K562 (cell line): ENCODE results near the gene UBA52. TPM values are rescaled to one million over a fixed set of nuclear protein-coding genes. Genes with fewer than 3 reads are reported as not detected.
A peak's percentile ranks its signal among the peaks of the same experiment; 100 is the strongest.

Experiments used
- ATAC-seq: fragments of 200-7000 bp; cut with Tn5 transposase; 3 replicates; pipeline ENCODE4 v1.9.1; 2020; ENCODE audit warnings: moderate library complexity
- BruUV-seq: library from RNA; stranded (reverse); fragments of 400-500 nt; replicated peaks from 2 replicates; lab custom pipeline; 2021; lab: Mats Ljungman, UMichigan
- CTCF ChIA-PET: fragments of 300-600 bp; formaldehyde crosslinking; extraction: SDS; loops from one replicate; lab custom pipeline; 2021; ENCODE audit warnings: low intra/inter-chr PET ratio; lab: Yijun Ruan, JAX
- POLR2A ChIA-PET: fragments of 300-600, 350-650 bp; sonication (Branson Sonifier 250); formaldehyde crosslinking; extraction: SDS; loops from one replicate; lab custom pipeline; 2021; ENCODE audit warnings: antibody characterized with exemption, inconsistent platforms; lab: Yijun Ruan, JAX
- DNase-seq, 4 experiments: peaks; one replicate each; pipeline versions ENCODE4 v3.0.0 to v3.0.0-alpha.2; 2011 to 2018; ENCODE audit warnings: low spot score in 3 of 4, mixed read lengths in 3 of 4; ENCODE audit errors: extremely low read depth in 1 of 4
- FAIRE-seq: peaks from 2 replicates; lab custom pipeline; 2011; peaks lifted over from hg19 to GRCh38; lab: Jason Lieb, UNC
- H2AFZ ChIP-seq: 2 replicates; pipeline ENCODE4 v1.6.0; 2011; ENCODE audit warnings: low read depth, low read length, control low read depth, inconsistent platforms
- H3K27ac ChIP-seq: fragments of 200-600 bp; 3 replicates; pipeline ENCODE4 v1.8.0; 2011; ENCODE audit warnings: low read depth, mild to moderate bottlenecking, control low read depth, inconsistent platforms, low read length, moderate library complexity, mixed read lengths; ENCODE audit errors: extremely low read depth
- H3K27me3 ChIP-seq, 2 experiments: fragments of 300-600 bp in 1 of 2; 2 replicates in 1 of 2; 3 replicates in 1 of 2; pipeline versions ENCODE4 v1.6.0 to v1.8.0; 2011; ENCODE audit warnings: inconsistent platforms in 2 of 2, low read length in 2 of 2, mild to moderate bottlenecking in 1 of 2, mixed read lengths in 1 of 2, moderate library complexity in 1 of 2; ENCODE audit not compliant: control insufficient read depth in 2 of 2, insufficient read depth in 2 of 2
- H3K36me3 ChIP-seq: fragments of 300-600 bp; 3 replicates; pipeline ENCODE4 v1.8.0; 2011; ENCODE audit warnings: mild to moderate bottlenecking, low read length, inconsistent platforms; ENCODE audit not compliant: control insufficient read depth, insufficient read depth
- H3K4me1 ChIP-seq, 2 experiments: fragments of 200-600 bp in 1 of 2; replicated peaks in 1 of 2; 2 replicates in 1 of 2; 3 replicates in 1 of 2; pipeline versions ENCODE4 v1.5.1 to v1.8.0; 2011; ENCODE audit warnings: inconsistent platforms in 2 of 2, low read length in 2 of 2, mild to moderate bottlenecking in 1 of 2, mixed read lengths in 1 of 2, moderate library complexity in 1 of 2; ENCODE audit not compliant: control insufficient read depth in 2 of 2, insufficient read depth in 2 of 2
- H3K4me2 ChIP-seq: 2 replicates; pipeline ENCODE4 v1.6.1; 2011; ENCODE audit warnings: low read length, control low read depth, inconsistent platforms, mixed read lengths; ENCODE audit not compliant: insufficient read depth
- H3K4me3 ChIP-seq: fragments of 200-600 bp; sonication (generic), shearing (Covaris generic); 2 replicates; pipeline ENCODE4 v1.5.1; 2016; ENCODE audit warnings: control low read depth, inconsistent platforms
- H3K79me2 ChIP-seq: fragments of 200-600 bp; 3 replicates; pipeline ENCODE4 v1.8.0; 2011; ENCODE audit warnings: low read length, inconsistent platforms; ENCODE audit not compliant: control insufficient read depth, insufficient read depth
- H3K9ac ChIP-seq, 2 experiments: 2 replicates each; pipeline versions ENCODE4 v1.6.0 to v1.6.1; 2011; ENCODE audit warnings: low read depth in 2 of 2, low read length in 2 of 2, control low read depth in 1 of 2, inconsistent platforms in 1 of 2, mild to moderate bottlenecking in 1 of 2, mixed read lengths in 1 of 2; ENCODE audit not compliant: insufficient read depth in 1 of 2
- H3K9me1 ChIP-seq: one replicate; pipeline ENCODE4 v1.6.0; 2011; ENCODE audit warnings: inconsistent platforms, mild to moderate bottlenecking, low read length, moderate library complexity; ENCODE audit not compliant: control insufficient read depth, insufficient read depth
- H3K9me3 ChIP-seq: replicated peaks from 2 replicates; pipeline ENCODE4 v1.5.1; 2011; ENCODE audit warnings: low read depth, low read length, inconsistent platforms; ENCODE audit not compliant: control insufficient read depth, insufficient read depth
- H4K20me1 ChIP-seq: replicated peaks from 2 replicates; pipeline ENCODE4 v1.6.1; 2011; ENCODE audit warnings: low read length, inconsistent platforms, mixed read lengths; ENCODE audit not compliant: control insufficient read depth, insufficient read depth
- CBX2 ChIP-seq: fragments of 200-600 bp; sonication (generic); IDR thresholded peaks from one replicate; pipeline ENCODE4 v1.6.1; 2012; ENCODE audit warnings: mild to moderate bottlenecking, low read length, inconsistent platforms; ENCODE audit not compliant: insufficient read depth, poor library complexity, severe bottlenecking
- CBX5 ChIP-seq: IDR thresholded peaks from 2 replicates; pipeline ENCODE4 v1.6.1; 2014; ENCODE audit warnings: low read depth, borderline replicate concordance
- EHMT2 ChIP-seq: fragments of 450-650 bp; IDR thresholded peaks from 2 replicates; pipeline ENCODE4 v1.6.1; 2018; ENCODE audit warnings: antibody characterized with exemption
- GTF2F1 ChIP-seq: IDR thresholded peaks from 2 replicates; pipeline ENCODE4 v1.6.1; 2011; ENCODE audit warnings: low read depth, low read length, improper control_type of control experiment
- HDAC1 ChIP-seq, 2 experiments: fragments of 450-650 bp; IDR thresholded peaks; 2 replicates each; pipeline ENCODE4 v1.6.1; 2016 to 2017; ENCODE audit warnings: inconsistent platforms in 1 of 2, mild to moderate bottlenecking in 1 of 2, moderate library complexity in 1 of 2
- ZBTB7A ChIP-seq: IDR thresholded peaks from 2 replicates; pipeline ENCODE4 v1.6.1; 2011; ENCODE audit warnings: low read depth, mild to moderate bottlenecking, low read length, moderate library complexity, borderline replicate concordance; ENCODE audit not compliant: control insufficient read depth
- ZNF124 ChIP-seq: sonication (generic); formaldehyde crosslinking; IDR thresholded peaks from 2 replicates; pipeline ENCODE4 v1.8.1; 2022; ENCODE audit warnings: missing genetic modification reagents
- WGBS: fragments of 100-300 bp; shearing (Covaris generic); methylation state at CpG from one replicate; pipeline ENCODE4 v1.1.6; 2016; ENCODE audit warnings: low coverage, mixed read lengths; ENCODE audit not compliant: insufficient coverage; ENCODE audit errors: missing lambda C conversion rate; 5-methylcytosine and 5-hydroxymethylcytosine counted together
- in situ Hi-C: fragments of 300-500 bp; cut with MboI; formaldehyde crosslinking; loops from 4 replicates; pipeline ENCODE4 v1.15.0; 2018; ENCODE audit warnings: inconsistent platforms, mixed read lengths
- intact Hi-C: fragments of 100-400 bp; cut with micrococcal nuclease; formaldehyde crosslinking; loops from 2 replicates; pipeline ENCODE4 v1.14.2; 2022
- polyA plus RNA-seq, 8 experiments: library from polyadenylated mRNA; depleted of rRNA in 4 of 8; stranded (reverse) in 5 of 8; unstranded in 3 of 8; fragments of >200 nt; fragmentation: Nextera tagmentation in 2 of 8; fragmentation: Illumina TruSeq in 1 of 8; extraction: Ambion mirVana in 2 of 8; extraction: Trizol in 1 of 8; gene quantifications; 2 replicates each; pipeline versions ENCODE4 v1.2.1 to v1.2.3, GENCODE V29; 2011 to 2014; ENCODE audit warnings: inconsistent platforms in 1 of 8, missing spikeins in 1 of 8
- total RNA-seq, 7 experiments: library from RNA; depleted of rRNA in 6 of 7; stranded (reverse); fragments of >200 nt in 6 of 7; fragmentation: Illumina TruSeq in 2 of 7; extraction: Trizol in 2 of 7; gene quantifications; 2 replicates each; pipeline versions ENCODE4 v1.2.1 to v1.2.3, GENCODE V29; 2011 to 2021; ENCODE audit warnings: low replicate concordance in 1 of 7

The UBA52 gene
- total and polyA plus RNA-seq, 9 of the 15 experiments (the other 6 are each of a cell fraction or from before 2014, with no cell fraction given): 1,110 to 2,751 (median 1,733) TPM

- TF ChIP-seq EHMT2: no peak
- no peak for TF ChIP-seq CBX2
- TF ChIP-seq GTF2F1: no peak
- no peak for TF ChIP-seq CBX5
- no peak for TF ChIP-seq HDAC1 (IDR thresholded peaks at IDR 0.05)
Observed at GRCh38 chr19:18604820-18605159, 33.1 kb downstream of the UBA52 start (continued).

- 9% methylated on average over 17 of the region's 17 CpGs for WGBS
- FAIRE-seq (no peak), ATAC-seq (no peak), DNase-seq (no peak)
- Histone ChIP-seq H4K20me1 (peaks cover 22% of the 10 kb centered on the region), H3K4me3 (no peak overlapping the region), H3K79me2 (no peaks in the 10 kb centered on the region), H3K4me2 (no peak overlapping the region), H2AFZ (no peak overlapping the region), H3K27ac (no peak overlapping the region), H3K36me3 (no peaks in the 10 kb centered on the region), H3K9me3 (no peaks in the 10 kb centered on the region), H3K4me1 (peaks cover 0 to 44% of the 10 kb centered on the region in 2 experiments; a peak in 2 of 5 replicates), H3K27me3 (peaks cover 26 to 53% of the 10 kb centered on the region in 2 experiments), H3K9me1 (no peaks in the 10 kb centered on the region), H3K9ac (0 out of 4 replicates have a peak overlapping the region, but pooled peaks of 1 of the 2 experiments have one; percentile 17)
- intact Hi-C loops (no loop called here), in situ Hi-C loops (no loop called here)
- ChIA-PET POLR2A (no interaction called here), CTCF (no interaction called here)
- no peak for TF ChIP-seq ZNF124 (CRISPR knock-in tag)
- TF ChIP-seq ZBTB7A: 0 out of 2 replicates have a peak, but pooled peaks have one; percentile 20
- no TSS peak for BruUV-seq
Observed at GRCh38 chr19:18605196-18605545, 33.5 kb downstream of the UBA52 start.
